RWPE1 (cell line): ENCODE measurements around the gene TUBGCP3.

Source experiments
- CTCF ChIA-PET: fragments of 350-600 bp; sonication (Branson Sonifier 250); formaldehyde crosslinking; extraction: SDS; loops from one replicate; lab custom pipeline; 2021; lab: Yijun Ruan, JAX
- POLR2A ChIA-PET: fragments of 400-600 bp; formaldehyde crosslinking; extraction: SDS; loops from one replicate; lab custom pipeline; 2020; ENCODE audit warnings: antibody characterized with exemption; ENCODE audit not compliant: low non-redundant PET; lab: Yijun Ruan, JAX
- DNase-seq: peaks from one replicate; pipeline ENCODE4 v3.0.0; 2012; ENCODE audit warnings: low spot score
- H3K27ac ChIP-seq: fragments of 450-650 bp; 2 replicates; pipeline ENCODE4 v1.5.1; 2017
- CTCF ChIP-seq: fragments of 450-650 bp; conservative IDR thresholded peaks from 2 replicates; pipeline ENCODE4 v1.5.1; 2017; ENCODE audit warnings: low read depth, mild to moderate bottlenecking

Gene TUBGCP3

GRCh38 chr13:112574416-112574815 lies 13.5 kb downstream of the TUBGCP3 start:
- POLR2A ChIA-PET, result no interaction called here

GRCh38 chr13:112573710-112574109 lies 14.2 kb downstream of the TUBGCP3 start:
- ChIA-PET POLR2A (no interaction called here), CTCF (no interaction called here)
- no peak overlapping the region for H3K27ac ChIP-seq
- no peak for TF ChIP-seq CTCF
- no peak for DNase-seq

More at GRCh38 chr13:112574416-112574815, 13.5 kb downstream of the TUBGCP3 start:
- CTCF ChIA-PET, result no interaction called here
- no peak for DNase-seq
- TF ChIP-seq CTCF, result no peak
- no peak overlapping the region for H3K27ac ChIP-seq

GRCh38 chr13:112572366-112572765 lies 15.6 kb downstream of the TUBGCP3 start:
- ChIA-PET CTCF (no interaction called here), POLR2A (no interaction called here)
- no peak for TF ChIP-seq CTCF
- no peak for DNase-seq
- no peak overlapping the region for H3K27ac ChIP-seq

GRCh38 chr13:112569821-112570220 lies 18.1 kb downstream of the TUBGCP3 start:
- no peak for DNase-seq
- CTCF ChIA-PET, result no interaction called here
- no peak for TF ChIP-seq CTCF
- POLR2A ChIA-PET, result no interaction called here
- no peak overlapping the region for H3K27ac ChIP-seq

- DNase-seq, result no peak
- CTCF ChIA-PET, result no interaction called here
- TF ChIP-seq CTCF, result no peak
- POLR2A ChIA-PET, result no interaction called here
- H3K27ac ChIP-seq, result no peak overlapping the region
These were observed 20.6 kb downstream of the TUBGCP3 start for GRCh38 chr13:112567161-112567862.

GRCh38 chr13:112562786-112563383 lies 25.1 kb downstream of the TUBGCP3 start:
- TF ChIP-seq CTCF, result no peak
- no peak overlapping the region for H3K27ac ChIP-seq
- ChIA-PET POLR2A (no interaction called here), CTCF (interaction anchor here (0.6 kb wide), 2 partner anchors 163 to 380 kb away, joined by 3 to 6 read pairs; no protein-coding TSS in a partner anchor)
- no peak for DNase-seq
